ENCODE data around the gene GPBP1. TPM values are rescaled to one million over a fixed set of nuclear protein-coding genes. Genes with fewer than 3 reads are reported as not detected.
A peak's percentile ranks its signal among the peaks of the same experiment; 100 is the strongest.

The GPBP1 gene
- total RNA-seq, 1 experiment from 2014 or later = 112 TPM

GRCh38 chr5:57207007-57207653 is 33.3 kb downstream of the GPBP1 start:
- no peak overlapping the region for H3K14ac ChIP-seq (ENCODE audit: insufficient read depth, low read length)
- H2AK5ac ChIP-seq (ENCODE audit: insufficient read length, low read length) = no peak overlapping the region
- no peak overlapping the region for H3K4ac ChIP-seq (ENCODE audit: low read depth, low read length)
- H3K27ac Mint-ChIP-seq = peak overlapping the region; percentile 36 to 84 (median 73); a peak in 3 of 7 replicates
- no peak overlapping the region for H2BK20ac ChIP-seq (ENCODE audit: low read depth, low read length, poor library complexity, severe bottlenecking)
- H2BK5ac ChIP-seq (ENCODE audit: insufficient read length, low read length) = no peak overlapping the region
- no peak for DNase-seq
- H3K4me1 ChIP-seq (ENCODE audit: insufficient read depth, low read length) = no peaks in the 10 kb centered on the region; the same call in 1 of the 2 replicates
- H3K23me2 ChIP-seq (ENCODE audit: insufficient read length, low read depth, low read length, poor library complexity, severe bottlenecking) = no peaks in the 10 kb centered on the region
- H3K4me2 ChIP-seq (ENCODE audit: insufficient read depth, insufficient read length, low read length) = no peak overlapping the region
- no peaks in the 10 kb centered on the region for H3K27me3 ChIP-seq (ENCODE audit: insufficient read depth, low read length)
- H3K36me3 Mint-ChIP-seq (ENCODE audit: insufficient read depth in 1 of 3, low read depth in 3 of 3) = peaks cover 7 to 16% (median 12%) of the 10 kb centered on the region in 3 experiments
- no peak overlapping the region for H4K8ac ChIP-seq (replicated peaks; ENCODE audit: insufficient read length, low read depth, low read length)
- H2BK12ac ChIP-seq (ENCODE audit: insufficient read length, low read depth, low read length) = no peak overlapping the region
- no peak overlapping the region for H2BK120ac ChIP-seq (ENCODE audit: low read depth, low read length, poor library complexity, severe bottlenecking)
- no peak overlapping the region for H3K56ac ChIP-seq (ENCODE audit: insufficient read length, low read depth, low read length)
- peaks cover 6% of the 10 kb centered on the region for H4K20me1 ChIP-seq (ENCODE audit: control insufficient read depth, insufficient read depth, insufficient read length)
- no peak overlapping the region for H4K5ac ChIP-seq (ENCODE audit: insufficient read length, low read depth, low read length)
- H3K79me2 ChIP-seq (ENCODE audit: insufficient read depth, low read length) = peaks cover 69% of the 10 kb centered on the region
- H3K4me1 Mint-ChIP-seq = peaks cover 46 to 57% of the 10 kb centered on the region in 2 experiments
- WGBS (ENCODE audit: extremely low coverage, insufficient read length, low lambda C conversion rate) = no CpG with 5 or more reads among the region's 7 CpGs
- no peak overlapping the region for H2BK15ac ChIP-seq (ENCODE audit: low read depth, low read length)
- no peak overlapping the region for H3K9ac ChIP-seq (ENCODE audit: extremely low read depth, insufficient read length, low read length)
- no peaks in the 10 kb centered on the region for H3K27me3 Mint-ChIP-seq (ENCODE audit: low read depth)
- no peak overlapping the region for H3K27ac ChIP-seq (ENCODE audit: insufficient read length, low read depth, low read length)
- H3K9me3 ChIP-seq (ENCODE audit: control insufficient read depth, low read depth, low read length) = no peaks in the 10 kb centered on the region
- no peak overlapping the region for H3T11ph ChIP-seq (ENCODE audit: low read length)
- no peak for TF ChIP-seq CTCF (conservative IDR thresholded peaks at IDR 0.05)
- H3K23ac ChIP-seq (ENCODE audit: insufficient read length, low read depth, low read length) = no peak overlapping the region
- H4K91ac ChIP-seq (ENCODE audit: insufficient read length, low read depth, low read length) = no peak overlapping the region
- no peak overlapping the region for H3K18ac ChIP-seq (ENCODE audit: insufficient read length, low read depth, low read length)
- H3K9me3 Mint-ChIP-seq = no peaks in the 10 kb centered on the region
- peaks cover 2% of the 10 kb centered on the region for H3K79me1 ChIP-seq (ENCODE audit: insufficient read depth, low read depth, low read length, poor library complexity, severe bottlenecking)
- no peak overlapping the region for H2AFZ ChIP-seq (ENCODE audit: low read length)
- peak overlapping the region in 1 of 2 experiments; percentile 25; a peak in 1 of 5 replicates for H3K4me3 Mint-ChIP-seq
